Tibial nerve (tissue), 4 donors: Measurements from ENCODE around the gene NCKAP1.

ENCODE experiments used
- EP300 ChIP-seq, 2 donors: sonication (generic); formaldehyde crosslinking; IDR thresholded peaks; one replicate each; pipeline ENCODE4 v1.6.1; 2017; ENCODE audit warnings: antibody characterized with exemption in 2 of 2, mild to moderate bottlenecking in 1 of 2
- TF ChIP-seq, protein P1 (sequence below), 5 experiments: fragments of 200-600 bp in 3 of 5; fragments of 450-650 bp in 2 of 5; sonication (generic) in 3 of 5; IDR thresholded peaks; one replicate each; pipeline ENCODE4 v1.5.1; 2016 to 2019; ENCODE audit warnings: antibody characterized with exemption in 5 of 5, mild to moderate bottlenecking in 3 of 5, moderate library complexity in 2 of 5

DNA sequence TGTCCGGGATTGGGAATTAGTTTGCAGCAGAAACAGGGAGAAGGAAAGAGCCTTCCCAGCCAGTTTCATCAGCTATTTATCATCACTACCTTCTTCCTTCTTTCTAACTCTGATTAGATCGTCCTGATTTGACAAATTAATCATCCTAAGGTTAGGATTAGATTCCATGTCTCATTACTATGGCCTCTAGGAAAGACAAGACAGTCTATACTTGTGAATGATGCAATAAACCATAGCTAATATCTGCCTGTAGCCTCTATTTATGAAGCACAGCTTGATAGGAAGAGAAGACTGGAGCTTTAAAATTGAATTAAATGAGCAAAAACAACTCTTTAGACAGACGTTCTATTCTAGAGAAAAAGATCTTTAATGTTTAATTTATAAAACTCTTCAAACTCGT is 146.6 kb downstream of the NCKAP1 start:
- TF ChIP-seq, protein P1, sequence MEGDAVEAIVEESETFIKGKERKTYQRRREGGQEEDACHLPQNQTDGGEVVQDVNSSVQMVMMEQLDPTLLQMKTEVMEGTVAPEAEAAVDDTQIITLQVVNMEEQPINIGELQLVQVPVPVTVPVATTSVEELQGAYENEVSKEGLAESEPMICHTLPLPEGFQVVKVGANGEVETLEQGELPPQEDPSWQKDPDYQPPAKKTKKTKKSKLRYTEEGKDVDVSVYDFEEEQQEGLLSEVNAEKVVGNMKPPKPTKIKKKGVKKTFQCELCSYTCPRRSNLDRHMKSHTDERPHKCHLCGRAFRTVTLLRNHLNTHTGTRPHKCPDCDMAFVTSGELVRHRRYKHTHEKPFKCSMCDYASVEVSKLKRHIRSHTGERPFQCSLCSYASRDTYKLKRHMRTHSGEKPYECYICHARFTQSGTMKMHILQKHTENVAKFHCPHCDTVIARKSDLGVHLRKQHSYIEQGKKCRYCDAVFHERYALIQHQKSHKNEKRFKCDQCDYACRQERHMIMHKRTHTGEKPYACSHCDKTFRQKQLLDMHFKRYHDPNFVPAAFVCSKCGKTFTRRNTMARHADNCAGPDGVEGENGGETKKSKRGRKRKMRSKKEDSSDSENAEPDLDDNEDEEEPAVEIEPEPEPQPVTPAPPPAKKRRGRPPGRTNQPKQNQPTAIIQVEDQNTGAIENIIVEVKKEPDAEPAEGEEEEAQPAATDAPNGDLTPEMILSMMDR (IDR thresholded peaks at IDR 0.05) = no peak
- TF ChIP-seq EP300 (IDR thresholded peaks at IDR 0.05) = no peak
